ENCODE data around the gene RGS6.

GRCh38 chr14:72540836-72541235 is 608.6 kb downstream of the RGS6 start:
- TF ChIP-seq EP300 (IDR thresholded peaks at IDR 0.05) (no peak), CTCF (IDR thresholded peaks at IDR 0.05) (no peak), POLR2A (IDR thresholded peaks at IDR 0.05) (no peak)
